Thyroid gland (tissue), 4 donors: ENCODE measurements around the gene SYMPK.

ENCODE experiments used
- POLR2A ChIP-seq, 2 donors: fragments of 450-650 bp; IDR thresholded peaks; one replicate each; pipeline ENCODE4 v1.6.1; 2017; ENCODE audit warnings: antibody characterized with exemption in 2 of 2, mild to moderate bottlenecking in 2 of 2, moderate library complexity in 1 of 2
- TF ChIP-seq, protein P1 (sequence below), 6 experiments: fragments of 200-600 bp in 3 of 6; fragments of 450-650 bp in 3 of 6; sonication (generic) in 3 of 6; IDR thresholded peaks; one replicate each; pipeline ENCODE4 v1.5.1; 2016 to 2019; ENCODE audit warnings: antibody characterized with exemption in 6 of 6, mild to moderate bottlenecking in 2 of 6, inconsistent platforms in 1 of 6, moderate library complexity in 1 of 6

GRCh38 chr19:45780146-45780447 lies 82.8 kb downstream of the SYMPK start:
- TF ChIP-seq, protein P1, sequence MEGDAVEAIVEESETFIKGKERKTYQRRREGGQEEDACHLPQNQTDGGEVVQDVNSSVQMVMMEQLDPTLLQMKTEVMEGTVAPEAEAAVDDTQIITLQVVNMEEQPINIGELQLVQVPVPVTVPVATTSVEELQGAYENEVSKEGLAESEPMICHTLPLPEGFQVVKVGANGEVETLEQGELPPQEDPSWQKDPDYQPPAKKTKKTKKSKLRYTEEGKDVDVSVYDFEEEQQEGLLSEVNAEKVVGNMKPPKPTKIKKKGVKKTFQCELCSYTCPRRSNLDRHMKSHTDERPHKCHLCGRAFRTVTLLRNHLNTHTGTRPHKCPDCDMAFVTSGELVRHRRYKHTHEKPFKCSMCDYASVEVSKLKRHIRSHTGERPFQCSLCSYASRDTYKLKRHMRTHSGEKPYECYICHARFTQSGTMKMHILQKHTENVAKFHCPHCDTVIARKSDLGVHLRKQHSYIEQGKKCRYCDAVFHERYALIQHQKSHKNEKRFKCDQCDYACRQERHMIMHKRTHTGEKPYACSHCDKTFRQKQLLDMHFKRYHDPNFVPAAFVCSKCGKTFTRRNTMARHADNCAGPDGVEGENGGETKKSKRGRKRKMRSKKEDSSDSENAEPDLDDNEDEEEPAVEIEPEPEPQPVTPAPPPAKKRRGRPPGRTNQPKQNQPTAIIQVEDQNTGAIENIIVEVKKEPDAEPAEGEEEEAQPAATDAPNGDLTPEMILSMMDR (IDR thresholded peaks at IDR 0.05) = no peak
- TF ChIP-seq POLR2A (IDR thresholded peaks at IDR 0.05) = no peak
